Fibroblast of peridontal ligament (primary cell): Measurements from ENCODE around the gene ZNF195.
"Not testable (repeated sequence)": the region's sequence is repeated elsewhere in the genome, so short reads cannot be mapped to it uniquely, and the experiment has no call there.

Source experiments
- DNase-seq: peaks from one replicate; pipeline ENCODE4 v3.0.0-alpha.2; 2010; ENCODE audit errors: extremely low read depth

The ZNF195 gene

DNA sequence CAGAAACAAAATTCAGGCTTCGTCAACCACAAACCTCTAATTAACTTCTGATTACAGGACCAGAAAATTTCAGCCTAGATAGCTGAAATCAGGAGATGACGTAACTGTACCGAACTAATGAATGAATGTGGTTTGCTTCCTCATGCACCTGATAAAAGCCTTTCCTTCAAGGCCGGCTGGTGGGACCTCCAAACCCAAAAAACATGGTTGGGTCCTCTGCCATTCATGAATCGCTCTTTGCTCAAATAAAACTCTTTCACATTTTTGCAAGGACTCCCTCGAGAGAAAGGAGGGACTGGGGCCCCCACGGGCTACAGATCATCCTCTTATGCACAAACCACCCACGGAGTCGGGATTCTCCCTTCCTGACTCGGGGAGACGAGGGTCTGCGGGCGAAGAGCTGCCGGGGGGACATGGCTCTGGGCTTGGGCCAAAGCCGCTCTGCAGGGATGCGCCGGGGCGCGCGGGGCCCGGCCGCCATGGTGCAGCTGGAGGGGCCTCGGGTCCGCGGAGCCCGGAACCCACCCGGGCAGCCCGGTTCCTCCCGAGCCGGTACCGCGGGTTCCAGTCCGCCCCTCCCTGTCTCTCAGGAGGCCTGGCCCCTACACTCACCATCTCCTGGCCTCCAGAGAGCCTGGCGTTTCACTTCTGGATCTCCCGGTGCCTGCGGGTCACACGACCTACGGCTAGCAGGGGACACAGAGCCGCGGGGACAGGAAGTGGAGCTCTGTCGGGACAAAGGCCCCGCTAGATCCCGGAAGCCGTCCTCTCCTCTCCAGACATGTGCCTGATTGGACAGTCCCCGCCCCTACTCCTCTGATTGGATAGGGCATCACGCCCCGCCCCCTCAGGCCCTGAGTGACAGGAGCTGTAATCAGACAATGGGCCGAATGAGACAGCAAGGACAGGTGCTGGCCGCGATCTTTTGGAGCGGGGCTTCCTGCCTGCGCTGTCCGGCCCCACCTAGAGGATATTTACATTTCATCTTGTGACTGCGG lies at the start of gene ZNF195:
TSS of gene ZNF195 (minus strand) at position 721 of the 998 bp plus-strand sequence. CDS start at position 615, 106 bp downstream.
- DNase-seq: peak; percentile 83

DNA sequence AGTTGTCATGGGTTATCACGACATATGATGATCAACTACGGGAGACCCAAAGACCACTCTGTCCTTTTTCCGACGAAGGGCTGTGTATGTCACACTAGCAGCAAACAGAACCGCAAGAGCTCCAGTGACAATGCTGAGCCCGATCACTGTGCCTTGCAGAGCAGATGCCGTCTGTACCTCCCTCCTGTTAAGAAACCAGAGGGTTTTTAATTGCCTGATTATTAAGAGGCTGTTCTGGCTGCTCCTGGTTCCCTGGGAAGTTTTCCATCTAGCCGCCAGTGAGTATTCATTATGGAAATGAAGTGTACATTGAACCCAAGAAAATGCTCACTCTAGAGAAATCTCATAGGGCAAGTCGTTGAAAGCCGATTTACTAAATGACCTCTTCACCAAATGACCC lies 49.1 kb upstream of the ZNF195 start:
- DNase-seq: not testable (repeated sequence)

DNA sequence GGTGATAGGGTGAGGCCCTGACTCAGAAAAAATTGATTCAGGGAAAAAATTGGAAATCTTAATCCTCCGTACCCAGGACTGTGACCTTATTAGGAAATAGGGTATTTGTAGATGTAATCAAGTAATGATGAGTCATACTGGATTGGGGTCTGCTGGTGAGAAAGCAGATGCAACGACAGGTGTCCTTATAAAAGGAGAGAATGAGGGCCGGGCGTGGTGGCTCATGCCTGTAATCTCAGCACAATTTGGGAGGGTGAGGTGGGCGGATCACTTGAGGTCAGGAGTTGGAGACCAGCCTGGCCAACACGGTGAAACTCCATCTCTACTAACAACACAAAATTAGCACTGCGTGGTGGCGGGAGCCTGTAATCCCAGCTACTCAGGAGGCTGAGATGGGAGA lies 47.6 kb upstream of the ZNF195 start:
- not testable (repeated sequence) for DNase-seq

DNA sequence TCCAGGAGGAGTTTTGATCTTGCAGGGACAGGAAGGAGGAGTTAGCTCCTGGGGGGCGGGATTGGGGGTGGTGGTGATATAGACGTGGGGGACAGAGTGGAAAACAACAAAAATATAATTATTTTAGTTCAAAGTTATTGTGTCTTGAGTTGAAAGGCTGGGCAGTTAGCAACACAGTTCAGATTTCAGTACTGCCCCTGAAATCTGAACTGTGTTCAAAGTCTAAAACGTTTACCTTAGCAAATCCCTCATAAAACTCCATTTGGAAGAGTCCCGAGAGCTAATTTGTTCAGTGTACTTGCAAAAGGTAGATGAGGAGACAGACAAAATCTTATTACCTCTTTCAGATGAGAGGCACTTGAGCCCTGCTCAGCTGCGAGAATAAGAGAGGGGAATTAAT lies 45.0 kb upstream of the ZNF195 start:
- DNase-seq: not testable (repeated sequence)

DNA sequence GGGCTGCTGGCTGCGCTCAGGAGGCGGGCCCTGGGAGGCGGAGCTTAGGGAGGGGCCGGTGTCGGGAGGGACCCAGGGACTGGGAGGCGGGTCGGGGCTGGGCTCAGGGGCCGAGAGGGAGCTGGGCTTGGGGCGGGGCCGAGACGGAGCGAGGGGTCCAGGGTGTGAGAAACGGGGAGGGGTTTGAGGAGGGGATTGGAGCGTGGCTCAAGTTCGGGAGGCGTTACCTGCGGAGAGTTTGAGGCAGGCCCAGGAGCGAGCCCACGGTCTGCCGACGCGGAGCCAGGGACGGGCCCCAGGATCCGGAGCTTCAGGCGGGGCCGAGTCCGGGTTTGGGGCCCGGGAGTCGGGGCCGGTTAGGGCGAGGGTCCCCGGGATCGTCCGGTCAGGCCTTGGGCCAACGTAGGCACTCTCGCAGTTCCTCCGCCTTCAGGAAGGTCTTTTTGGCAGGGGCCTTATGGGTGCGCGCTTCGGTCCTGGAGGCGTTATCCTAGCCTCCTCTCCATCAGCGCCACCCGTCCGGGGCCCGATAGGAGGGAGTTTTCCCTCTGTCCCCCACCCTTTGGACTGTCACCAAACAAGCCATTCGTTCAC lies 44.3 kb upstream of the ZNF195 start:
- DNase-seq: not testable (repeated sequence)

DNA sequence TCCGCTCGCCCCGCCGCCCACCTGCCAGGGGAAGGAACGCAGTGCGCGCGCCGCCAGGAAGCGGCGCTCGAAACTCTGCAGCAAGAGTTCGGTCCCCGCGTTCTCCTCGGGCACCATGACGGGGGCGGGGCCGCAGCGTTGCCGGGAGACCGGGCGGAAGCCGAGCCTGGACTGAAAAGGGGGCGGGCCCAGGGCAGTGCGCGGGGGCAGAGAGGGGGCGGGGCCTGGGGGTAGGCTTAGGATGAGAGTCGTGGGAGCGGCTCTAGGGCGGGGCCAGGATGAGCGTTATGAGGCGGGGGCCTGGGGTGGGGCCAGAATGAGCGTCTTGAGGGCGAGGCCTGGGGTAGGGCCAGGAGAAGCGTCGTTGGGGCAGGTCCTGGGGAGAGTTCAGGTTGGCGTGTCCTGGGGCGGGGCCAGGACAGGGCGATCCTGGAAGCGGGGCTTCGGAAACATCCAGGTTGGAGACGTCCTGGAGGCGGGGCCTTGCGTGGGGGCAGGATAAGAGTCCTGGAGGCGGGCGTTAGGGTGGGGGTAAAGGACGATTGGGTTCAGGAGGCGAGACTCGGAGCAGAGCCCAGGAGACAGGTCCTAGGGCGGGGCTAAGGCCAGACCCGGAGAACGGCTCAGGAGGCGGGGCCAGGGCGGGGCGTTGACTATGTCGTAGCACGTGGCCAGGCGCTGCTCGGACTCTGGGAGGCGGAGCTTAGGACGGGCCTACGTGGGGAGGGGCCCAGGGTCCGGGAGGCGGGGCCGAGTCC lies 43.6 kb upstream of the ZNF195 start:
- peak; percentile 93 for DNase-seq

DNA sequence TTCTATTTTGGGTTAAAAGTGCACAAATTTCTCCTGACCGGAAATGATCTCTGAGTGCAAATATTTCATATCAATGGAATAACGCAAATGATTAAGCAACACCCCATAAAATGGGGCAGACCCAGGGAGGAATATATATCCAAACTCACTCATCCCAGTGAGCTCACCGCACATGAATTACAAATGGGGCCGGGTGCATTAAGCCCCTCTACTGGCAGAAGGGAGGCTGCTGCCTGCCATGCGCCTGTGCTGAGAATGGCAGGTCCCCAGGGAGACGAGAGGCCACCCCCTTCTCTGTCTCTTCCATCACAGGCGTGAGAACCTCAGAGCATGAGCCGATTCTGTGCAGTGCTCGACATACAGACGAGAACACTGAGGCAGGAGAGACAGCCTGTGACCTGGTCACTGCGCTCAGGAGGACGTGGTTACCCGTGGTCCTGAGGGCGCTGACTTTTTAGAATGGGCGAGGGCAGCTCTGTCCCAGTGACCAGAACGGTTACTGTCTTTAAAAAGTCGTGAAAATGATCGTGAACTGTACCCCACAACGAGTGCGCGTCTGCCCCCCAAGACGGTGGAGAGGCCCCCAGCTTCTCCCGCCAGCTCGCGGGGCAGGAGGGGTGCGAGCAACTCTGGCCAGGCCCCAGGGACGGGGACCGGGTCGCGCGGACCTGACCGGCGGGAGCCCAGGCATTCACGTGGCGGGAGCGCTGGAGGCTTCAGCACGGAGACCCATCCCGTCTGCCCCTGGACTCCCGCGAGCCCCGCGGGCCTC lies 42.8 kb upstream of the ZNF195 start:
- peak; percentile 31 for DNase-seq

DNA sequence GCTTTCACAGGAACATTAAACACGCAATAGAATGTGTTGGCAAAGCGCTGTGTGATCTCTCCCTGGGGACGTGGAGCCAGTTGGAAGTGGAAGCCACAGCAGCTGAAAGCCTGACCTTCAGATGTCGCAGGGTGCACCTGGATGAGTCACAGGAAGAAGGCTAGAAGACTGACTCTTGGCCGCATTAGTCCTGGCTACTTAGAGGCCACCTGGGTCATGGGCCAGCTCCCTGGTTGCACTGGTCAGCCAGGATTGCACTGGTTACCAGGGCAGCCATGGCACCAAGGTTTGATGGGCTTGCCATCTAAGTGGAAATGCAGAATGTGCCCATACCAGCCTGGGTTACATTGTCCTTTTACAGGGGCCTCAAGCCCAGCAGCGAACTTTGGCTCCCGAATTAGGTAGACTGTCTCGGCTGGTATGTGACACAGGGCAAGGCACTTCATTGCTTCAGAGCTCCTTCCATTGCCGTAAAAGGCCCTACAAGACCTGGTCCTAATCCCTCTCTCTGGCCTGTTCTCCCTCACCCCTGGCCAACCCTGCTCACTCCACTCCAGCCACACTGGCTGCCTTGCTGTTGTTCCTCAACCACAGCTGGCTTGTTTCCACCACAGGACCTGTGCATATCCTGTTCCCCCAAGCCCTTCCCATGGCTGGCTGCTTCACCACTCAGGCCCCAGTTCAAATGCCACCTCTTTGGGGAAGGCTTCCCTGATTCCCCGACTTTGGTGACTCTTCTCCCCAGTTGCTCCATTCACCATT lies 41.5 kb upstream of the ZNF195 start:
- not testable (repeated sequence) for DNase-seq

DNA sequence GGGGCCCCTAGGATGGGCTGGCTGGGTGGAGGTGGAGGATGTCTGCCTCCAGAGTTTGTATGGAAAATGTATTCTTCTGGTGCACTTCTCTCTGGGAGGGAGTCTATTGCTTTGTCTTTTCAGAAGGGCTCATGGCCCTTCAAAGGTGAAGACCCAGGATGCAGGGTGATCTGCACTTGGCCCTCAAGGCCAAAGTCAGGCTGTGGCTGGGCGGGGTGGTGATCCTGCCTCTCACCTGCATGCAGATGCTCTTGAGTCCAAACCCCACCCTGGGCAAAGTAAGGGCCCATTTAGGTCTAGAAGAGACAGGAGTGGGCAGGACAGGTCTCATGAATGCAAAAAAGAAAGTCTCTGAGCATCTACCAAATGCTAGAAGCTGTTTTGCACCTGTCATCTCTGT lies 40.5 kb upstream of the ZNF195 start:
- DNase-seq: not testable (repeated sequence)

DNA sequence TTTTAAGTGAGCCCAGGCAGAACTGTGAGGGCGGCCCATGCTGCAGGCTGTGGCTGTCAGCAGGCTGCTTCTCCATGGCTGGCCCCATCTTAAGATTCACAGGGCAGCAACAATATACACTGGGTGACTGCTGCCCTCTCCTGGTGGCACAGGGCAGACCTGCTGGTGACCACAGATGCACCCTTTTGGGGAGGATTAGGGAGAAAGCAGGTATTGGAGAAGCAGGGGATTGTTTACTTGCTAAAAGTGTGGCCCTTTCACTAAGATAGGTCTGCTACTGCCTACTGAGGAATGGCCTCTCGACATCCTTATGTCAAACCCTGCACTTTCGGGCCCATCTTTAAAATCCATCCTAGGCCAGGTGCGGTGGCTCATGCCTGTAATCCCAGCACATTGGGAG lies 38.1 kb upstream of the ZNF195 start:
- DNase-seq: peak; percentile 49

DNA sequence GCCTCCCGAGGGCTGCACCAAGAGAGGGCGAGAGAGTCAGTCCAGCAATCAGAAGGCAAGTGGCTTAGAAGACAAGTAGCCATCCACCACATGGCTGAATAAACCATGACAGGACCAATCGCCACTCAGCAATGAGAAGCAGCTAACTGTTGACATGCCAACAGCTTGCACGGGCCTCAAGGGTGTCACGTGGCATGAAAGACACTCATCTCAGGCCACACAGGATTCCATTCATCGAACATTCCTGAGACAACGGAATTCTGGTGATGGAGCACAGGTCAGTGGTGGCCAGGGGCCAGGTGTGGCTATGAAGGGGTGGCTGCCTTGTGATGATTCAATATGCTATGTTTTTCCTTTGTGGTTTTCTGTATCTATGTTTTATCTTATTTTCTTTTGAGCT lies 36.4 kb upstream of the ZNF195 start:
- not testable (repeated sequence) for DNase-seq

DNA sequence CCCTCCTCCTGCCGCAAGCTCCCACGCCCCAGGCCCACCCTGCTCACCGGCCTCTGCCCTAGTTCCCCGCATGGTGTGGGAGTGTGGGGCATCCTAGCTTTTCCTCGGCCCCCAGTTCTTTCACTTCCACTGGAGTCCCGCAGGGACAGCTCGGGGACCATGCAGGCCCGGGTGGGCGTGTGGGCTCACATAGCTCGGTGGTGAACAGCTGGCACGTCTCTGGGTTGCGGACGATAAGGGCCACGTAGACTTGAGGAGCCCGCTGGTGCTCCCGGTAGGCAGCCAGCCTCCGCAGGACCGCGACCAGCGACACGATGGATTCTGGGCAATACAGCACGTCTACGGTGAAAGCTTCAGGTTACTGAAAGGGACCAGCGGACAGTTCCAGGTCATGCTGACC lies 34.7 kb upstream of the ZNF195 start:
- DNase-seq: not testable (repeated sequence)

DNA sequence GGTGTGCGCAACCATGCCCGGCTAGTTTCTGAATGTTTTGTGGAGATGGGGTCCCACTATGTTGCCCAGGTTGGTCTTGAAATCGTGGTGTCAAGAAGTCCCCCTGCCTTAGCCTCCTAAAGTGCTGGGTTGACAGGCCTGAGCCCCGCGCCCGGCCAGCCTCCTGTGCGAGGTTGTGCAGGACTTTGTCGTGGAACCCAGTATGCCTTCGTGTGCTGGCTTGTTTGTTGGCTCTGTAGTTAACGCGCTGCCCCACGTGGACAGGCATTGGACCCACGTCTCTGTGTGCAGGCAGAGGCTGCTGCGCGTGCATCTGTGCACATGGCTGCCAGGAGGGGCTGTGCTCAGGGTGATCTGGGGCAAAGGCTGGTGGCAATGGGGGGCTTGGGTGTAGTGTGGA lies 33.9 kb upstream of the ZNF195 start:
- no peak for DNase-seq

DNA sequence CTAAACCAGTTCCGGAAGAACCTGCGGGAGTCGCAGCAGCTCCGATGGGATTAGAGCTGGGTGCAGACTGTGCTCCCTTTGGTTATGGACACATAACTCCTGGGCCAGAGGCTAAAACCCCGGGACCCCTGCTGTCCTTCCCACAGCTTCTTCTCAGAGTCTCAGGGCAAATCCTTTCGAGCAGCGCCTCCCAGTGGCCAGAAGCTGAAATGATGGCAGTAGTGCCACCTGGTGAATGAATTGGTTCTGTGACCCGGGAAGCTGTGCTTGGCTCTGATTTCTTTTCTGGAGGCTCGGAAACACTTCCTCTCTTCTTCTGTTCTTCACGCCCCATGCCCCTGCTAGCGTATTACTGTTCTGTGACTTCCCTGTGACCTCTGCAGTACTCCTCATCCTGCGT lies 29.8 kb upstream of the ZNF195 start:
- DNase-seq: peak; percentile 72

DNA sequence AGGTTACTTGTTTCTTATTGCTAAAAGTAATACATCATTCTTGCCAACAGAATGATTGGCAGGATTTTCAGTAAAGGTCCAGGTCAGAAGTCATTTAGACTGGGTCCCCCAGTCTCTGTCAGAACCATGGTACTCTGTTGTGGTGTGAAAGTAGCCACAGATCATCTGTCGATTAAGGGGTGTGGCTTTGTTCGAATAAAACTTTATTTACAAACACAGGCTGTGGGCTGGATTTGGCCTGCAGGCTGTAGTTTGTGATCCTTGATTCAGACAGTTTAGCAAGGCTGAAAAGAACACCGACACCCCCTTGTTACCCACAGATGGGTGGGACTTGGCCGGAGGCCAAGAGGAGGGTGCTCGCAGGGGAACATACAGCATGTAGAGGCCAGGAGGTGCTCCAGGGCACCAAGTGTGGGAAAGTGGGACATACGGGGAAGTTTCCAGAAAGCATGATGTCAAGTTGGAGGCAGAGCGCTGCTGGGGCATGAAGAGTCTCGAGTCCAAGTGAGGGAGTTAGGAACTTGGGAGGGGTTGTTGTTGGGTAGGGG lies 29.2 kb upstream of the ZNF195 start:
- not testable (repeated sequence) for DNase-seq

DNA sequence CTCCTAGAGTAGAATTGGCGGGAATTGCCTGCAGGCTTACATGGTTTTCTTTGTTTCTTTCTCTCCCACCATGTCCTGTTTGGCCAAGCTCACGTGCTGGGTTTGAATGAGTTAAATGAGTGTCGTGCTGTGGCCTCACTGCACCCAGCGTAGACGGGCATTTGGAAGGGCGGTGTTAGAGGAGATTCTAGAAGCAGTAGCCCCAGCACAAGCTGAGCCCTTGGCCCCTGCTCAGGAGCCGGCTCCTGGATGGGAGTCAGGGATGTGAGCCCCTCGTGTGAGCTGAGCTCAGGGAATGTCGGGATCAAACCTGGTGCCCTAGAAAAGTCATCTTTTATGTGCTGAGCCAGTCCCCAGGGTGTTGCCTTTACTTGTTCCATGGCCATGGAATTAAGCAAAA lies 28.0 kb upstream of the ZNF195 start:
- DNase-seq: not testable (repeated sequence)

DNA sequence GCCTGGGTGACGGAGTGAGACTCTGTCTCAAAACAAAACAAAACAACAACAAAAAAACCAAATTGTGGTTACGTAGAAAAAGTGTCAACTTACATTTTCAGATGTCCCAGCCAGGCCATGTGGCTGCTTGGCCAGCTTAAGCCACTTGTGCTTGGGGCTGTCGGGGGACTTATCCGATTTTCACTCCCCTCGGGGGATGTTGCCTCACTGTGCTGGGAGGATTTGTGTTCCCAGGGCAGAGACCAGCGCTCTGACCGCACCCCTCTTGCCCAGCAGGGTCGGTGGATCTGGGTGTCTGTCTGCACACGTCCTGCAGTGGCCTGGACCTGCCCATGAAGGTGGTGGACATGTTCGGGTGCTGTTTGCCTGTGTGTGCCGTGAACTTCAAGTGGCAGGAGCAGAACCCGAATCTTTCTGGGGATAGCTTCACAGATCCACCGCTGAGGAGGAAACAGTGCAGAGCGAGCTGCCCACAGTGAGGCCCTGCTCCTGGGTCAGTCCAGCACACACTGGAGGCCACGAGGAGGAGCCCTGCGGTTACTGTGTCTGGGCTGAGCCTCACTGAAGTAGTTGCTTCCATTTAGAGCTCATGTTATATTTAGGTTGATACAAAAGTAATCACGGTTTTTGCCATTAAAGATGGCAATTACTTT lies 27.4 kb upstream of the ZNF195 start:
- DNase-seq: not testable (repeated sequence)

DNA sequence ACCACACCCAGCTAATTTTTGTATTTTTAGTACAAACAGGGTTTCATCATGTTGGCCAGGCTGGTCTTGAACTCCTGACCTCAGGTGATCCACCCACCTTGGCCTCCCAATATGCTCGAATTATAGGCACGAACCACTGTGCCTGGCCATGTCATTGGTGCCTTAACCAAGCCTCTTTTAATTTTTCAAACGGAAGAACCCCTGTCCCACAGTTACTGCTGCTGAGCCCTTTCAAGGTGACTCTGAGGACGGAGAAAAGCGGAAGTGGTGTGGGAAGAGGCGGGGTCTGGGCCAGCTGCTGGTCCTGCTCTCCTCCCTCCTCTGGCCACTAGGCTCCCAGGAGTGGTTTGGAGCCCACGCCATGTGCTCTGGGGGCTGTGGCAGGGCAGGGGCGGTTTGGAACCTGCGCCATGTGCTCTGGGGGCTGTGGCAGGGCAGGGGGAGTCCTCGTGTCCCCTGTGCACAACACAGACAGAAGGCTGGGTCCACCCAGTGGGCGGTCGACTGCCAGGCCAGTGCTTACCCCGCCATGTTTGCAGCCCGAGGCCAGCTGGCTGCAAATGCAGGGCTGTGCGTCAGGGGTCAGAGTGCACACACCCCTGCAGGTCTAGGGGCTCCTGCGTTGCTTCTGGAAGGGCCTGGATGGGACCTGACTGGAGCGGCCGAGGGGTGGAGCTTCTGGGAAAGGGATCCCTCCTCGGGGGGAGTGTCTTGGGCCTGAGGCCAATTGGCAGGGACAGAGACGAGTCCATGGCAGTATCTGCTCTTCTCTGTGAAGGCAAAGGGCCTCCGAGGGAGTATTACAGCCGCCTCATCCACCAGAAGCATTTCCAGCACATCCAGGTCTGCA lies 25.4 kb upstream of the ZNF195 start:
- DNase-seq: not testable (repeated sequence)

DNA sequence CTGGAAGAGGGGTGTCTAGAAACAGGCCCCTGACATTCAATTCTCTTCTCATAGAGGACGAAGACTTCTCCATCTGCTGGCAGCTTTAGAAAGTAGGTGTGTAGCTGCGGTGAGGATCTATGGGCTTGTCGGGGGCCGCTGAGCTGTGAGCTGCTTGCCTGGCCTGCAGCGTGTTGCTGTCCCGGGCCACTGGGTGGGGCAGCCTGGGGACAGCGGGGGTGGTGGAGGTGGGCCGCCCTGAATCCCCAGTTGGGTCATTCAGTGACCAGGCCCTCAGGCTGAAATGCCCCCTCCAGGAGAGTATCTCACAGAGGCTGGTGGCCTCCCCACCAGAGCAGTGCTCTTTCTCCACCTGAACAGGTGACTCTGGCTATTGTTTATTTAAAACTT lies 23.9 kb upstream of the ZNF195 start:
- DNase-seq: not testable (repeated sequence)
